Transverse colon (tissue), 4 donors: Measurements from ENCODE around the gene EFCAB5. TPM values are rescaled to one million over a fixed set of nuclear protein-coding genes. Genes with fewer than 3 reads are reported as not detected.

Experiments used
- DNase-seq: peaks from one replicate; pipeline ENCODE4 v3.0.0-alpha.2; 2019
- H3K27ac ChIP-seq, 4 donors: fragments of 200-600 bp; sonication (generic); 2 replicates each; pipeline ENCODE4 v1.5.1; 2016 to 2018; ENCODE audit warnings: inconsistent platforms in 4 of 4
- H3K27me3 ChIP-seq: fragments of 200-600 bp; sonication (generic); 2 replicates; pipeline ENCODE4 v1.5.1; 2017; ENCODE audit warnings: inconsistent platforms
- H3K36me3 ChIP-seq, 4 donors: fragments of 200-600 bp; sonication (generic); 2 replicates each; pipeline ENCODE4 v1.5.1; 2017 to 2019; ENCODE audit warnings: inconsistent platforms in 4 of 4
- H3K4me1 ChIP-seq, 4 donors: fragments of 200-600 bp; sonication (generic); 2 replicates each; pipeline ENCODE4 v1.5.1; 2017 to 2020; ENCODE audit warnings: inconsistent platforms in 4 of 4
- H3K4me3 ChIP-seq, 4 donors: fragments of 200-600 bp; sonication (generic); 1 replicate in 1 of 4; 2 replicates in 3 of 4; pipeline versions ENCODE4 v1.5.1 to v1.6.1; 2017 to 2019; ENCODE audit warnings: inconsistent platforms in 4 of 4
- H3K9me3 ChIP-seq, 2 donors: fragments of 200-600 bp; sonication (generic); 2 replicates each; pipeline ENCODE4 v1.5.1; 2017 to 2019; ENCODE audit warnings: inconsistent platforms in 2 of 2
- CTCF ChIP-seq, 5 experiments: fragments of 200-600 bp in 3 of 5; fragments of 450-650 bp in 2 of 5; sonication (generic) in 3 of 5; IDR thresholded peaks; 1 replicate in 2 of 5; 2 replicates in 3 of 5; pipeline ENCODE4 v1.5.1; 2016 to 2017; ENCODE audit warnings: antibody characterized with exemption in 5 of 5, inconsistent platforms in 3 of 5, mild to moderate bottlenecking in 2 of 5, moderate library complexity in 1 of 5
- EP300 ChIP-seq: sonication (generic); formaldehyde crosslinking; IDR thresholded peaks from one replicate; pipeline ENCODE4 v1.6.1; 2017; ENCODE audit warnings: antibody characterized with exemption, low read depth
- POLR2A ChIP-seq: fragments of 450-650 bp; IDR thresholded peaks from one replicate; pipeline ENCODE4 v1.6.1; 2016; ENCODE audit warnings: antibody characterized with exemption, mild to moderate bottlenecking, moderate library complexity
- POLR2AphosphoS5 ChIP-seq, 3 donors: sonication (generic); formaldehyde crosslinking; IDR thresholded peaks; one replicate each; pipeline ENCODE4 v1.6.1; 2016; ENCODE audit warnings: antibody characterized with exemption in 3 of 3
- WGBS, 2 donors: methylation state at CpG; one replicate each; pipeline ENCODE4 v1.1.5; 2018; ENCODE audit warnings: low coverage in 1 of 2; 5-methylcytosine and 5-hydroxymethylcytosine counted together
- in situ Hi-C, 4 donors: fragments of 200-750 bp; cut with MboI; loops; one replicate each; pipeline versions ENCODE4 v1.15.0 to v1.15.1; 2017; ENCODE audit warnings: low sequenced_read_pairs in 3 of 4, low pct_ligation_motif_present in 1 of 4, low pct_unique_long_range_greater_than_20kb in 1 of 4
- intact Hi-C: fragments of 100-400 bp; cut with DNase I; formaldehyde crosslinking; loops from one replicate; pipeline ENCODE4 v1.15.1; 2023; ENCODE audit warnings: low total_unique reads
- total RNA-seq, 4 donors: library from RNA; depleted of rRNA; stranded (reverse); fragments of >200 nt; gene quantifications; one replicate each; pipeline ENCODE4 v1.1.0, GENCODE V29; 2016

Gene EFCAB5
- total RNA-seq, 4 donors from 2014 or later = 1.00 to 3.7 (median 1.9) TPM

- TF ChIP-seq POLR2AphosphoS5 (IDR thresholded peaks at IDR 0.05) (no peak), POLR2A (no peak), EP300 (no peak), CTCF (IDR thresholded peaks at IDR 0.05) (no peak)
- WGBS, 2 donors = 72 to 78% methylated on average over 2 of the region's 2 CpGs
- intact Hi-C loops = no loop called here
- no peak for DNase-seq
- Histone ChIP-seq H3K36me3 (no peaks in the 10 kb centered on the region), H3K9me3 (no peaks in the 10 kb centered on the region), H3K27me3 (no peaks in the 10 kb centered on the region), H3K4me3 (no peak overlapping the region), H3K4me1 (peaks cover 0 to 2% (median under 1%) of the 10 kb centered on the region in 4 donors), H3K27ac (no peak overlapping the region)
- in situ Hi-C loops = loop anchor here (10.0 to 25.0 kb wide), 3 partner anchors 132 to 324 kb away; partner anchors contain the start of gene CORO6 (in 1 of the 4)
These were observed 4.7 kb upstream of the EFCAB5 start for GRCh38 chr17:29936724-29937123.

GRCh38 chr17:29945281-29945680 lies 3.8 kb downstream of the EFCAB5 start:
- no peak for DNase-seq
- Histone ChIP-seq H3K27ac (no peak overlapping the region), H3K4me1 (no peaks in the 10 kb centered on the region), H3K4me3 (no peak overlapping the region), H3K27me3 (no peaks in the 10 kb centered on the region), H3K36me3 (no peaks in the 10 kb centered on the region), H3K9me3 (no peaks in the 10 kb centered on the region)
- 75 to 90% methylated on average over 2 of the region's 2 CpGs for WGBS, 2 donors
- TF ChIP-seq POLR2A = no peak
- TF ChIP-seq EP300 = no peak
- no peak for TF ChIP-seq POLR2AphosphoS5 (IDR thresholded peaks at IDR 0.05)
- no peak for TF ChIP-seq CTCF (IDR thresholded peaks at IDR 0.05)
- in situ Hi-C loops = loop anchor here in 2 of 4 donors (25.0 kb wide), 2 partner anchors 308 to 333 kb away; partner anchors contain the start of gene CORO6 (in 1 of the 2)
- intact Hi-C loops = no loop called here

GRCh38 chr17:29948448-29949215 lies 7.2 kb downstream of the EFCAB5 start:
- H3K4me1 ChIP-seq = no peaks in the 10 kb centered on the region
- H3K4me3 ChIP-seq = no peak overlapping the region
- no peaks in the 10 kb centered on the region for H3K27me3 ChIP-seq
- no peak overlapping the region for H3K27ac ChIP-seq
- WGBS, 2 donors = 59 to 78% methylated on average over 3 of the region's 3 CpGs
- in situ Hi-C loops (loop anchor here in 2 of 4 donors (25.0 kb wide), 2 partner anchors 311 to 336 kb away; partner anchors contain the start of gene CORO6 (in 1 of the 2)), intact Hi-C loops (no loop called here)
- H3K9me3 ChIP-seq = no peaks in the 10 kb centered on the region
- no peaks in the 10 kb centered on the region for H3K36me3 ChIP-seq
- no peak for TF ChIP-seq POLR2AphosphoS5 (IDR thresholded peaks at IDR 0.05)
- TF ChIP-seq POLR2A = no peak
- no peak for TF ChIP-seq EP300
- no peak for TF ChIP-seq CTCF (IDR thresholded peaks at IDR 0.05)
- DNase-seq = no peak

- TF ChIP-seq CTCF (IDR thresholded peaks at IDR 0.05) (no peak), POLR2A (no peak), EP300 (no peak), POLR2AphosphoS5 (IDR thresholded peaks at IDR 0.05) (no peak)
- intact Hi-C loops (no loop called here), in situ Hi-C loops (loop anchor here in 2 of 4 donors (25.0 kb wide), 2 partner anchors 312 to 337 kb away; partner anchors contain the start of gene CORO6 (in 1 of the 2))
These were observed 8.3 kb downstream of the EFCAB5 start for GRCh38 chr17:29949696-29950095.

More at GRCh38 chr17:29949696-29950095, 8.3 kb downstream of the EFCAB5 start:
- DNase-seq = no peak
- Histone ChIP-seq H3K9me3 (peaks cover 4% of the 10 kb centered on the region in 2 donors), H3K27ac (no peak overlapping the region), H3K4me1 (no peaks in the 10 kb centered on the region), H3K36me3 (no peaks in the 10 kb centered on the region), H3K4me3 (no peak overlapping the region), H3K27me3 (no peaks in the 10 kb centered on the region)
